ENCODE measurements around the gene GLUL.

GRCh38 chr1:182359645-182360044 is 31.9 kb downstream of the GLUL start:
- TF ChIP-seq POLR2A (IDR thresholded peaks at IDR 0.05; ENCODE audit: low read depth) = no peak
- no peak for TF ChIP-seq CTCF (IDR thresholded peaks at IDR 0.05)
